HepG2 (cell line): ENCODE measurements around the gene KLHL17. TPM values are rescaled to one million over a fixed set of nuclear protein-coding genes. Genes with fewer than 3 reads are reported as not detected.

Experiments used
- FOXO4 ChIP-seq: sonication (generic); formaldehyde crosslinking; conservative IDR thresholded peaks from 2 replicates; pipeline ENCODE4 v1.8.1; 2023; ENCODE audit warnings: missing genetic modification reagents
- KDM3A ChIP-seq: IDR thresholded peaks from 2 replicates; pipeline ENCODE4 v1.6.1; 2018; ENCODE audit warnings: low read depth, missing compliant biosample characterization
- MIER2 ChIP-seq: IDR thresholded peaks from 2 replicates; pipeline ENCODE4 v1.6.1; 2016; ENCODE audit warnings: missing biosample characterization, missing genetic modification reagents
- MNT ChIP-seq: fragments of 450-650 bp; IDR thresholded peaks from 2 replicates; pipeline ENCODE4 v1.6.1; 2016
- NCOA2 ChIP-seq: sonication (generic); formaldehyde crosslinking; IDR thresholded peaks from 2 replicates; pipeline ENCODE4 v1.8.0; 2022; ENCODE audit warnings: inconsistent platforms
- NFKB2 ChIP-seq: sonication (generic); formaldehyde crosslinking; IDR thresholded peaks from 2 replicates; pipeline ENCODE4 v1.4.0; 2020; ENCODE audit warnings: missing genetic modification reagents, borderline replicate concordance
- NONO ChIP-seq, 2 experiments: fragments of 450-650 bp in 1 of 2; sonication (generic) in 1 of 2; formaldehyde crosslinking in 1 of 2; IDR thresholded peaks in 1 of 2; conservative IDR thresholded peaks in 1 of 2; 2 replicates each; pipeline versions ENCODE4 v1.6.1 to v1.8.0; 2017 to 2022; ENCODE audit warnings: mild to moderate bottlenecking in 1 of 2, missing genetic modification reagents in 1 of 2, moderate library complexity in 1 of 2
- PHB2 ChIP-seq: fragments of 450-650 bp; IDR thresholded peaks from 2 replicates; pipeline ENCODE4 v1.6.1; 2018; ENCODE audit not compliant: partially characterized antibody
- POGK ChIP-seq: sonication (generic); formaldehyde crosslinking; conservative IDR thresholded peaks from 2 replicates; pipeline ENCODE4 v1.8.0; 2022; ENCODE audit warnings: mild to moderate bottlenecking, moderate library complexity, missing genetic modification reagents
- RBM22 ChIP-seq: fragments of 200-400 bp; formaldehyde crosslinking; optimal IDR thresholded peaks from 2 replicates; pipeline ENCODE3; 2017; ENCODE audit warnings: mild to moderate bottlenecking, low read length, moderate library complexity
- ZBTB42 ChIP-seq: sonication (generic); formaldehyde crosslinking; IDR thresholded peaks from 2 replicates; pipeline ENCODE4 v1.5.0; 2020; ENCODE audit warnings: mild to moderate bottlenecking, missing genetic modification reagents
- ZNF792 ChIP-seq: IDR thresholded peaks from 2 replicates; pipeline ENCODE4 v1.6.1; 2016
- ZNF878 ChIP-seq: sonication (generic); formaldehyde crosslinking; IDR thresholded peaks from 2 replicates; pipeline ENCODE4 v1.8.1; 2023; ENCODE audit warnings: mild to moderate bottlenecking, missing genetic modification reagents, moderate library complexity
- polyA plus RNA-seq, 8 experiments: library from polyadenylated mRNA; depleted of rRNA in 3 of 8; stranded (reverse) in 7 of 8; unstranded in 1 of 8; fragments of >200 nt; fragmentation: Illumina TruSeq in 4 of 8; extraction: Trizol in 4 of 8; gene quantifications; 2 replicates each; pipeline versions ENCODE4 v1.2.1 to v1.2.3, GENCODE V29; 2011 to 2016; ENCODE audit warnings: low read depth in 4 of 8, missing spikeins in 1 of 8, mixed read lengths in 1 of 8; ENCODE audit not compliant: insufficient read depth in 1 of 8
- total RNA-seq, 5 experiments: library from RNA; depleted of rRNA; stranded (reverse); fragments of >200 nt; fragmentation: Illumina TruSeq; extraction: Trizol; gene quantifications; 2 replicates each; pipeline ENCODE4 v1.2.3, GENCODE V29; 2016; ENCODE audit warnings: low read depth in 1 of 5
- TF ChIP-seq, protein P1 (sequence below): sonication (generic); formaldehyde crosslinking; IDR thresholded peaks from 2 replicates; pipeline ENCODE4 v1.4.0; 2020; ENCODE audit warnings: missing genetic modification reagents, mild to moderate bottlenecking, borderline replicate concordance
- TF ChIP-seq, protein P2 (sequence below): sonication (generic); formaldehyde crosslinking; IDR thresholded peaks from 2 replicates; pipeline ENCODE4 v1.4.0; 2020; ENCODE audit warnings: missing genetic modification reagents, borderline replicate concordance
- TF ChIP-seq, protein P3 (sequence below): sonication (generic); formaldehyde crosslinking; IDR thresholded peaks from 2 replicates; pipeline ENCODE4 v1.5.0; 2020; ENCODE audit warnings: missing genetic modification reagents

The KLHL17 gene
- total and polyA plus RNA-seq, 2 of the 13 experiments (the other 11 are each of a cell fraction or from before 2014, with no cell fraction given): 9.3 to 24.7 TPM

DNA sequence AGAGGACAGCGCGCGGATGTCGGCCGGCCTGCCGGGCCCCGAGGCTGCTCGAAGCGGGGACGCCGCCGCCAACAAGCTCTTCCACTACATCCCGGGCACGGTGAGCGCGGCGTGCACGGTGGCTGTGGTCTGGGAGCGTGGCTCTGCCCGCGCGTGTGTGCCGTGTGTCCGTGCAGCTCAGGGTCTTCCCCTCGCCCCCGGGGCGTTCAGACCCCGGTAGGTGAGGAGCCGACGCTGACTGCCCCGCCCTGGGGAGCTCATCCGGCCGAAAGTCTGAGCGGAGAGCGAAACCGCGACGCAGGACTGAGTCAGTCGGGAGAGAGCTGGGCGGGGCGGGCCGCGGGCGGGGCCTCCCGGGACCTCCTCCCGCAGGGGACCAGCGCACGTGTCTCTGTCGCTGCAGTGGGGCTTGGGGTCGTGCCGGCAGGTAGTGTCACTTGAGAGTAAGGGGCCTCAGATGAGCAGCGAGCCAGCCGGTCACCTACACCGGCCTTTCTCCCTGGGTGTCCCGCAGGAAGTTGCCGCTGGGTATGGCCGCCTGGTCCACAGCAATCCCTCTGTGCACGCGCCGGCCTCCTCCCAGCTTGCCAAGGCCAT lies 6.4 kb downstream of the KLHL17 start (continued):
- TF ChIP-seq MNT (0 out of 2 replicates have a peak, but pooled peaks have one; percentile 13), NFKB2 (CRISPR knock-in tag) (no peak), RBM22 (no peak), POGK (CRISPR knock-in tag) (no peak), MIER2 (CRISPR knock-in tag) (no peak), ZBTB42 (CRISPR knock-in tag) (no peak), KDM3A (0 out of 2 replicates have a peak, but pooled peaks have one; percentile 40), FOXO4 (no peak), NCOA2 (CRISPR knock-in tag) (no peak), ZNF792 (CRISPR knock-in tag) (no peak), ZNF878 (peak; percentile 52; the same call in 1 of the 2 replicates), NONO (IDR thresholded peaks at IDR 0.05) (no peak), NONO (CRISPR knock-in tag; conservative IDR thresholded peaks at IDR 0.05) (no peak; the same call in 1 of the 2 replicates), PHB2 (no peak)
- TF ChIP-seq, protein P1, sequence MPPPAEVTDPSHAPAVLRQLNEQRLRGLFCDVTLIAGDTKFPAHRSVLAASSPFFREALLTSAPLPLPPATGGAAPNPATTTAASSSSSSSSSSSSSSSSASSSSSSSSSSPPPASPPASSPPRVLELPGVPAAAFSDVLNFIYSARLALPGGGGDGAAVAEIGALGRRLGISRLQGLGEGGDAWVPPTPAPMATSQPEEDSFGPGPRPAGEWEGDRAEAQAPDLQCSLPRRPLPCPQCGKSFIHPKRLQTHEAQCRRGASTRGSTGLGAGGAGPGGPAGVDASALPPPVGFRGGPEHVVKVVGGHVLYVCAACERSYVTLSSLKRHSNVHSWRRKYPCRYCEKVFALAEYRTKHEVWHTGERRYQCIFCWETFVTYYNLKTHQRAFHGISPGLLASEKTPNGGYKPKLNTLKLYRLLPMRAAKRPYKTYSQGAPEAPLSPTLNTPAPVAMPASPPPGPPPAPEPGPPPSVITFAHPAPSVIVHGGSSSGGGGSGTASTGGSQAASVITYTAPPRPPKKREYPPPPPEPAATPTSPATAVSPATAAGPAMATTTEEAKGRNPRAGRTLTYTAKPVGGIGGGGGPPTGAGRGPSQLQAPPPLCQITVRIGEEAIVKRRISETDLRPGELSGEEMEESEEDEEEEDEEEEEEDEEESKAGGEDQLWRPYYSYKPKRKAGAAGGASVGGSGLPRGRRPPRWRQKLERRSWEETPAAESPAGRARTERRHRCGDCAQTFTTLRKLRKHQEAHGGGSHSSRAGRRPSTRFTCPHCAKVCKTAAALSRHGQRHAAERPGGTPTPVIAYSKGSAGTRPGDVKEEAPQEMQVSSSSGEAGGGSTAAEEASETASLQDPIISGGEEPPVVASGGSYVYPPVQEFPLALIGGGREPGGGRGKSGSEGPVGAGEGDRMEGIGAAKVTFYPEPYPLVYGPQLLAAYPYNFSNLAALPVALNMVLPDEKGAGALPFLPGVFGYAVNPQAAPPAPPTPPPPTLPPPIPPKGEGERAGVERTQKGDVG (CRISPR knock-in tag): peak; percentile 53; the same call in 1 of the 2 replicates
- TF ChIP-seq, protein P2, sequence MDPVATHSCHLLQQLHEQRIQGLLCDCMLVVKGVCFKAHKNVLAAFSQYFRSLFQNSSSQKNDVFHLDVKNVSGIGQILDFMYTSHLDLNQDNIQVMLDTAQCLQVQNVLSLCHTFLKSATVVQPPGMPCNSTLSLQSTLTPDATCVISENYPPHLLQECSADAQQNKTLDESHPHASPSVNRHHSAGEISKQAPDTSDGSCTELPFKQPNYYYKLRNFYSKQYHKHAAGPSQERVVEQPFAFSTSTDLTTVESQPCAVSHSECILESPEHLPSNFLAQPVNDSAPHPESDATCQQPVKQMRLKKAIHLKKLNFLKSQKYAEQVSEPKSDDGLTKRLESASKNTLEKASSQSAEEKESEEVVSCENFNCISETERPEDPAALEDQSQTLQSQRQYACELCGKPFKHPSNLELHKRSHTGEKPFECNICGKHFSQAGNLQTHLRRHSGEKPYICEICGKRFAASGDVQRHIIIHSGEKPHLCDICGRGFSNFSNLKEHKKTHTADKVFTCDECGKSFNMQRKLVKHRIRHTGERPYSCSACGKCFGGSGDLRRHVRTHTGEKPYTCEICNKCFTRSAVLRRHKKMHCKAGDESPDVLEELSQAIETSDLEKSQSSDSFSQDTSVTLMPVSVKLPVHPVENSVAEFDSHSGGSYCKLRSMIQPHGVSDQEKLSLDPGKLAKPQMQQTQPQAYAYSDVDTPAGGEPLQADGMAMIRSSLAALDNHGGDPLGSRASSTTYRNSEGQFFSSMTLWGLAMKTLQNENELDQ: no peak
- TF ChIP-seq, protein P3, sequence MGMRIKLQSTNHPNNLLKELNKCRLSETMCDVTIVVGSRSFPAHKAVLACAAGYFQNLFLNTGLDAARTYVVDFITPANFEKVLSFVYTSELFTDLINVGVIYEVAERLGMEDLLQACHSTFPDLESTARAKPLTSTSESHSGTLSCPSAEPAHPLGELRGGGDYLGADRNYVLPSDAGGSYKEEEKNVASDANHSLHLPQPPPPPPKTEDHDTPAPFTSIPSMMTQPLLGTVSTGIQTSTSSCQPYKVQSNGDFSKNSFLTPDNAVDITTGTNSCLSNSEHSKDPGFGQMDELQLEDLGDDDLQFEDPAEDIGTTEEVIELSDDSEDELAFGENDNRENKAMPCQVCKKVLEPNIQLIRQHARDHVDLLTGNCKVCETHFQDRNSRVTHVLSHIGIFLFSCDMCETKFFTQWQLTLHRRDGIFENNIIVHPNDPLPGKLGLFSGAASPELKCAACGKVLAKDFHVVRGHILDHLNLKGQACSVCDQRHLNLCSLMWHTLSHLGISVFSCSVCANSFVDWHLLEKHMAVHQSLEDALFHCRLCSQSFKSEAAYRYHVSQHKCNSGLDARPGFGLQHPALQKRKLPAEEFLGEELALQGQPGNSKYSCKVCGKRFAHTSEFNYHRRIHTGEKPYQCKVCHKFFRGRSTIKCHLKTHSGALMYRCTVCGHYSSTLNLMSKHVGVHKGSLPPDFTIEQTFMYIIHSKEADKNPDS (CRISPR knock-in tag): no peak
